Measurements from ENCODE around the gene C4orf54. TPM values are rescaled to one million over a fixed set of nuclear protein-coding genes. Genes with fewer than 3 reads are reported as not detected.

The C4orf54 gene
- total RNA-seq: not detected
- long read RNA-seq: 0 reads

DNA sequence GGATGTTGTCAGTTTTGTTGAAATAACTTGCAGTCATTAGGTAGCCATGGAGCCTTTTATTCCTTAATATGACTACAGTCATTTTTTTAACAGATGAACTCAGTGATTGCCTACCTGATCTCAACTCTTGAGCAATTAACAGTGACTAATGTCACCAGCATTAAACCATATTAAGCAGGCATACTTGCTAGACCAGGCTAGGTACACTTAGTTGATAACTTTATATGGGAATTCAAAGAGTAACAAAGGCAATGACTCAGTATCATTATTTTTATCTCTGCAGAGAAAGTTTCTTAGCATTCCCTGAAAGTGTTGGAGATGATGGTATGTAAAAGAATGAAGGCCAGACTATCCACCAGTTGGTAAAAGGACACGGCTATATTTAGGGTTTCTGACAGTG lies at the start of gene C4orf54:
C4orf54 (minus strand) TSS at position 31 of the 400 bp plus-strand sequence. CDS start 3,180 bp downstream, outside the sequence.
- DNase-seq (ENCODE audit: low spot score): no peak

DNA sequence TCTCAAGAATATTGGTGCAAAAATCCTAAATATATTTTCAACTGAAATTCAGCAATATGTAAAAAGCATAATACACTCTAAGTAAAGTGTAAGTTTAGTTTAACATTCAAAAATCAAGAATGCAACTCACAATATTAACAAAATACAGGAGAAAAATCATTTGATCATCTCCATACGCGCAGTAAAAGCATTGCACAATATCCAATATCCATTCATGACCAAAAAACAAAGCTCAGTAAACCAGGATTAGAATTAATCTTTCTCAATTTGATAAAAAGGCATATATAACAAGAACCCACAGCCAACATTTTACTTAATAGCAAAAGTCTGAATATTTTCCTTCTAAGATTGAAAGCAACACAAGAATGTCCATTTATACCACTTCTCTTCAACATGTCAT lies 48.3 kb upstream of the C4orf54 start:
- DNase-seq (ENCODE audit: low spot score): no peak

DNA sequence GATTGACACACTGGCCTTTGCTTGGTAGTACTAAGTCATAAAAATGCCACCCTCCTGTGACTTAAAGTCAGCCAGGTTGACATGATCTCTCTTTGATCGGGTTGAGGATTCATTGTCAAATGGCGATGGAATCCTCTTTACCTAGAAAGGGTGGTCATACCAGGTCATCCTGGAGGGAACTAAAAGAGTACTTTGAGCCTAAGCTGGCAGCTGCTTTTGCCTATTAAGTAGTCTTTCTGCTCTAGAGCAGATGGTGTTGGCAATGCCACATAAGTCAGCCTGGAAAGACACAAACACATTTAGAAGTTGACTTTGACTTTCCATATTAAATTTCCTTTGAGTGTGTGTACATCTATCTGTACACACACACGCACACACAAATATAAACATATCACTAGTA lies 39.2 kb upstream of the C4orf54 start:
- no peak for DNase-seq (ENCODE audit: low spot score)

DNA sequence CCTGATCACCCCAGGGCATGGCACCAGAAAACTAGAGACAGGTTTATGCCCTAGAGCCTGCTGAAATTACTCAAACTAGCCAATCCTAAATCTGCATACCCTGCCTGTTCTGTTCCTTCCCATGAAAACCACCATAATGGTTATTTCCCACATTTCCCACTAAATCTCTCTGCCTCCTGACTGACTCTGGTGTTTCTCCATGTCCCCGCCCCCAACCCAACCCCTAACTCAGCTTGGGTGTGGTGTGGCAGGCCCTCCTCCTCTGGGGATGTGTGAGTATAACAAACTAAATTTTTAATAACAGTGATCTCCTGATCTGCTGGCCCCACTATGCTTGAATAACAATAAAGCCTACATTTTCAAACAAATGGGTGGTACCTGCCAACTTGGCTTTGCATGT lies 35.5 kb upstream of the C4orf54 start:
- DNase-seq (ENCODE audit: low spot score): no peak

DNA sequence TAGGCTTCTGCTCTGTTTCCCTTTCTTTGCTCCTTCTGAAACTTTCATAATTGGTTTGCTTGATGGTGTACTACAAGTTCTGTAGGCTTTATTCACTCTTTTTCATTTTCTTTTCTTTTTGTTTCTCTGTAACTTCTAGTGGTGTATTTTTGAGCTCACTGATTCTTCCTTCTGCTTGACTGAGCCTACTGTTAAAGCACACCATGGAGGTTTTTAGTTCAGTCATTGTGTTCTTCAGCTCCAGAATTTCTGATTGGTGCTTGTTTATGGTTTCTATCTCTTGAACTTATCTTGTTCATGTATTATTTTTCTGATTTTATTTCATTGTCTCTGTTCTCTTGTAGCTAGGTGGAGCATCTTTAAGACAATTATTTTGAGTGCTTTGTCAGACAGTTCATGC lies 33.4 kb upstream of the C4orf54 start:
- DNase-seq (ENCODE audit: low spot score): no peak

DNA sequence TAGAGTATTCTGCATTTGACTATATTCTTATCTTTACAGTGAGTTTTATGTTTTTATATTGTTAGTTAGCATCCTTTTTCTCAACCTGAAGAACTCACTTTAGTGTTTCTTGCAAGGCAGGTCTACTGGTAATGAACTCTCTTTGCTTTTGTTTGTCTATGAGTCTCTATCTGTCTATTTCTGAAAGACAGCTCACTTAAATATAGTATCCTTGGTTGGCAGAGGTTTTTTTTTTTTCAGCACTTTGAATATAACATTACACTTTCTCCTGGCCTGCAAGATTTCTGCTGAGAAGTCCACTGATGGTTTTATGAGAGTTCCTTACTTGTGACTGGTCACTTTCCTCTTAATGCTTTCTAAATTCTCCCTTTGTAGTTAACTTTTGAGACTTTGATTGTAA lies 32.8 kb upstream of the C4orf54 start:
- DNase-seq (ENCODE audit: low spot score): no peak

DNA sequence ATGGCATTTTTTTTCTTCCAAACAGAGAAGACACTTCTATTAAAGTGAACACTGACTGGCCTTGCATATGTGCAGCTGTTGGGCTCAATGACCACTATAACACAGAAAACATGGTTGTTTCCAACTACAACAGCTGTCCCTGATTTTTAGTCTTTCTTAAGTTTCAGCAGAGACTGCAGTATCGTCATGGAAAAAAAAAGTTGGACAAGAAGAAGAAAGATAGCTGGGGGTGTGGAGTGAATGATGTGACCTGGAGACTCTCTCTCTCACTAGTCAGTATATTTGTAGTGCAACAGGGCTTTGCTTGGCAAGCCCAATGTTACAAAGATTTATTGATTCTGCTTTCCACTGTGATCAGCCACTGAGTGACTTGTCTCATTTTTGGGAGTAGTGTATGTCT lies 29.5 kb upstream of the C4orf54 start:
- DNase-seq (ENCODE audit: low spot score): no peak

DNA sequence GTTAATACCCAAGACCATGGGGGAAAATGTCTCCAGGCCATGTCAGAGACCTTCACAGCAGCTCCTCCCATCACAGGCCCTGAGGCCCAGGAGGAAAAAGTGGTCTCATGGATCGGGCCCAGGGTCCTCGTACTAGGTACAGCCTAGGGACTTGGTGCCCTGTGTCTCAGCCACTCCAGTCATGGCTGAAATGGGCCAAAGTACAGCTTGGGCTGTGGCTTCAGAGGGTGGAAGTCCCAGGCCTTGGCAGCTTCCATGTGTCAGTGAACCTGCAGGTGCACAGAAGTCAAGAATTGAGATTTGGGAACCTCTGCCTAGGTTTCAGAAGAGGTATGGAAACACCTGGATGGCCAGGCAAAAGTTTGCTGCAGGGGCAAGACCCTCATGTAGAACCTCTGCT lies 27.6 kb upstream of the C4orf54 start:
- no peak for DNase-seq (ENCODE audit: low spot score)

DNA sequence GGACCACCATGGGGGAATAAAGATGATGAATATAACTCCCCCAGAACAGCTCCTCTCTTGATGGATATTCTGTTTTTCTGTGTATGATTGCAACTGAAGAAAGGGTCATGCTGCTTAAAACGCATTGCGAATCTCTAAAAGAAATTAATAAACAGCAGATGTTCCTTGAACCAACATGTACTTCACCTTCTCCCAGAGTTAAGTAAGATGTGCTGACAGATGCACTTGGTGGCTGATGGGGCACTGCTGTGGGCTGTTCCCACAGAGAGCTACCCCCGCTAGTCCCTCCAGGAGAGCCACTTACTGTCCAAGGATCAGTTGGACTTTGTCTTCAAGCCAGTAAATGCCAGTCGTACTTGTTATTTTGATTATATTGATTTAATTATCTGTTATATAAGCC lies 26.3 kb upstream of the C4orf54 start:
- DNase-seq (ENCODE audit: low spot score): no peak

DNA sequence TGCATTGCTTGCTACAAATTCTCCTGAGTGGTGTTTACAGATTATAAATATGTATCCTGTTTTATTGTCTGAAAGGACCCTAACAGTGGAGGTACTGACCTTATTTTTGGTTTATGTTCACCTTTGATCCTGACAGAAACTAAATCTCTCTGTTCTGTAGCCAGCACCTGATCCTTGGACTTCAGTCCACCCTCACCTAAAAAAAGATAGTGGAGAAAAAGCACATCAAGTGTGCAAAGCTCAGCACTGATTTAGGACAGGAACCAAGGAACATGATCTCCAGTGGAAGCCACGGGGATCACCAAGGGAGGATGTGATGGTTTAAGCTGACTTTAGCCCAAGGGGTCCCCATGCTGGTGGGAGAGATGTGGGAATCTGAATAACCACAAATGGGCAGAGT lies 22.3 kb upstream of the C4orf54 start:
- no peak for DNase-seq (ENCODE audit: low spot score)

DNA sequence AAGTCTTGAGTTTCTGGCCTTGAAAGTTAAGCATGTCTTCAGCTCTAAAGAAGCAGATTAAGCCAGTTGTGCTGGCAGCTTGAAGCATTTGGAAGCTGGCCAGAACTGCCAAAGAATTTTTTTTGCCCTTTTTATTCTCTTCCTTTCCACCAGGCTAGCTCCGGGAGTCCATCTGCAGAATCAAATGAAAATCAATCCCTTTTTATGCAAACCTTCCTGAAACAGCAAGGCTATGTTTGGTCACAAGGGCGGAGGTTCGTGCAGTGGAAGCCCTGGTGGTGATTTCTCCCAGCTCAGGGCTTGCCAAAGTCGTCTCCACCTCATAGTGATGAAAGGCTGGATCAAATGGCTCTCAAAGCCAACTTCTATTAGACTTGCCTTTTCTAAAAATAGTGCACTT lies 21.6 kb upstream of the C4orf54 start:
- DNase-seq (ENCODE audit: low spot score): no peak

DNA sequence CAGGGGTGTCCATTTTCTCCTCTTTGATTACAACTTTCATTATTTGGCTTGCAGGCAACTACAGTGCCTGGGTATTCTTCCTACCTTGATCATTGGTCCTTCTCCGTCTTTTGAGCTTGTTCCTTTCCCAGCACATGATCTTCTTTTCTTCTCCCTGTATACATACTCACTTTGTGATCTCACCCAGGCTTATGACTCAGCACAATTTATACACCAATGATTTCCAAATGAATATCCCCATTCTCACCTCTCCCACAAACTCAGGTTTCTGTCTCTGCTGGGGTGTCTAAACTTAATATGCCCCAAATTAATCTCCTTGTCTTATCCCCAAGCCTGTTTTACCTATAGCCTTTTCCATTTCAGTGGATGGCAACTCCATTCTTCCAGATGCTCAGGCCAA lies 19.5 kb upstream of the C4orf54 start:
- DNase-seq (ENCODE audit: low spot score): no peak

DNA sequence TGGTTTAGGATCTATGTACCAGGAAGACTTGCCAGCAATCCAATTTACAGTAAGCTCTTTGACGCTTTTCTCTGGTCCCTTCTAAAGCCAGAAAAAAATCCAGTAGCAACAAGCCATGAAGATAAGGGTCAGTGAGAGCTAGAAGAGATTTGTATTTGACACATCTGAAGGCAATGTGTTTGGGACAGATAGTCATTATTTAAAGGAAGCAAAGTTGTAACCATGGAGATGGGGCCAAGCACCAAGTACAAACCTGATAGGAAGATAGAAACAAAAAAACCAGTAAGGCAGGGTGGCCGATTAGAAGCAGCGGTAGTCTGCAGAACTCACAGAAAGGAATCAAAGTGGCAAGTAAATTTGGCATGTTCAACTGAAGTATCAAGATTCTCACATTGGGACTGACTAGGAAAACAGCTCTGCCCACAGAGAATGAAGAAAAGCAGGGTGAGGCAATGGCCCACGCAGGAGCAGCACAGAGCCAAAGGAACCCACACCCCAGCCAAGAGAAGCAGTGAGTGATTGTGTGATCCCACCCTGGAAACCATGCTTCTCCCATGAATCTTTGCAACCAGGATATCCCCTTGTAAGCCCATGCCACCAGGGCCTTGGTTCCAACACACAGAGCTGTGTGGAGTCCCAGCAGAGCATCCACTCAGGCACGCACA lies 12.9 kb upstream of the C4orf54 start:
- no peak for DNase-seq (ENCODE audit: low spot score)

DNA sequence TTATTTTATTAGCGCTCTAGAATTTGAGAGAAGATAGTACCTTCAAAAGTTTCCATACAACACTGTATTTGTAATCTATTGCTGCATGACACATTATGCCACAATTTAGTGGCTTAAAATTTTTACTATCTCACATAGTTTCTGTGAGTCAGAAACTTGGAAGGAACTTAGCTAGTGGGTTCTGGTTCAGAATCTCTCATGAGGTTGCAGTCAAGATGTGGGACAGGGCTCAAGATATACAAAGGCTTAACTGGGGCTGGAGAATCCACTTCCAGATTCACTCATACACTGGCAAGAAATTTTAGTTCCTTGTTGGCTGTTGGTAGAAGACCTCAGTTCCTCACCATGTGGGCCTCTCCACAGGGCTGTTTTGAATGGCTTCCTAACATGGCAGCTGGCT lies 11.5 kb upstream of the C4orf54 start:
- DNase-seq (ENCODE audit: low spot score): no peak

DNA sequence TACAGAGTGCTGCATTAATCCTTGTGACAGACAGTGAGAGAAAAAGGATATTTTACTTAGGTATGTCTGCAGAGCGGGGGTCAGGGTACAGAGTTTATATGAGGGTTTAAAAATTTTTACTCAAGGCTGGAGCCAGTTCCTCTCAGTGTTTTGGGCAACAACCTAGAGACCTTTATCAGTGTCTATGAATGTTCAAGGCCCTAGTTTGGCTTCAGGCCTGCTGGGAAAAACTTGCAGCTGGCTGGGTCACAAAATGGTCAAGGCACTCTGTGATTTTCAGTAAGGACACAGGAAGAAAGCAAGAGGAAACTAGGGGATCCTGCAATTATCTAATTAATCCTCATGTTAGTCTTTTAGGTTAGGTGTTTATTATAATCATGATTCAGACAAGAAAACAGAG lies 10.8 kb upstream of the C4orf54 start:
- DNase-seq (ENCODE audit: low spot score): no peak

DNA sequence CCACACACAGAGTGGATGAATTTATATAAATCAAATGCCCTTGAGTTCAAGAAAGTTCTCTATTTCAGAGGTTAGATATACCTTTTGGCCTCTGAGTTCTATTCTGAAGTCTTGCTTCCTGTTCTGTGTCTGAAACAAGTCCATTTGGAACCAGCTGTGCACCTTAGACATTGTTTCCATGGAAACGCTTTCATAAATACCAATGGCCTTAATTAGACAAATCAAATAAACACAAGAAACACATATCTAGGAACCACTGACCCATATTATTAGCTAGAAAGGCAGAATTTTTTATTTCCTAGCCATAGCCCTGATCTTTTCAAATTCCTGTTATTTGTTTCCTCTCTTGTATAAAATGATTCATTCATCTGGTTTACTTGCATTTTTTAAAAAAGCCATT lies 8.4 kb upstream of the C4orf54 start:
- no peak for DNase-seq (ENCODE audit: low spot score)

DNA sequence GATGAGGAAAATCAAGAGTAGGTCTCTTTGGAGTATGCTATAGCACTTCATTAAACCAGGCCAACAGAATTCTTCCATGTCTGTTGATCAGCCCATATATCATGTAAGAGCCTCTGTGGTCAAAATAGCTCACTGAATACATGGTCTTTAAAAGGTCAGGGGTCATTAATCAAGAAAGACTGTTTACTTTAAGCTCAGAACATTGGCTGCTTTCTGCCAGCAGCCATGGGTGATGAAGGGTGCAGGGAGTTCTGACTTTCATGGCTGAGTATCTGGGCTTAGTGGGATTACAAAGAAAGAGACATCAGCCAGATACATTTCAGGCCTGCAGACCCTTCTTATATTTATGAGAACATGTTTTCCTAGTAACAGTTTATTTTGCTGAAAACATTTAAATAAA lies 7.1 kb upstream of the C4orf54 start:
- DNase-seq (ENCODE audit: low spot score): no peak

DNA sequence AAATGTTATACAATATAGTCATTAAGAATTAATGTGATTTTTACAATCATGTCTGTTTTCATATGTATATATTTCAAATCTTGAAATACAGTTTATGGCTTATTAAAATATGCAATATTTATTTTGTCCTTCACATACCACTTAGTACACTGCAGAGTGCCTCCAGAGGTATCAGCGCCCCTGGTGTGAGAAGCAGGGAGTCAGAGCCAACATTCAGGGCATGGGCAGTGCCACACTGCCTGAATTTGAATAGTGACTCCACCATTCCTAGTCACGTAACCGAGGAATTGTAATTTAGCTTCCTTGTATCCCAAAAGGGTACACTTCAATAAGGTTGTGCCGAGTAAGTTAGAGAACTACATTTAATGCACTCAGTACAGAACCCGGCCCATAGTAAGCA lies 4.3 kb upstream of the C4orf54 start:
- DNase-seq (ENCODE audit: low spot score): no peak

DNA sequence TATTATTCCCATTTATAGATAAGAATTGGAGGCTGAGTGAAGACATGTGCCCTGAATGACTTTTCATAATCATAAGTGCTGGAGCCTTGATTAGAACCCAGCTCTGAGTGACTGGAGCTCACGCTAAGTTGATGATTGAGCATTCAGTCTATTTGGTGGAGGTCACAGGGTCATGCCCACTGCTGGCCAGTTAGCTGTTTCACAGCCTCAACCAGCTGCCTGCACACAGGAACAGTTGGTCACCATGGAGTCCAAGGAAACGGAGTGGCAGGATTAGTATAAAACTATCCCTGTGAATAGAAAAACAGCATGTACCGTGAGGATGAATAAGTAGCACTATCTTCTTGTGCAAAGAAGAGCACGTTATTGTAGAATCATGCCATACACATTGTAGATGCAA lies 1.0 kb upstream of the C4orf54 start:
- no peak for DNase-seq (ENCODE audit: low spot score)

DNA sequence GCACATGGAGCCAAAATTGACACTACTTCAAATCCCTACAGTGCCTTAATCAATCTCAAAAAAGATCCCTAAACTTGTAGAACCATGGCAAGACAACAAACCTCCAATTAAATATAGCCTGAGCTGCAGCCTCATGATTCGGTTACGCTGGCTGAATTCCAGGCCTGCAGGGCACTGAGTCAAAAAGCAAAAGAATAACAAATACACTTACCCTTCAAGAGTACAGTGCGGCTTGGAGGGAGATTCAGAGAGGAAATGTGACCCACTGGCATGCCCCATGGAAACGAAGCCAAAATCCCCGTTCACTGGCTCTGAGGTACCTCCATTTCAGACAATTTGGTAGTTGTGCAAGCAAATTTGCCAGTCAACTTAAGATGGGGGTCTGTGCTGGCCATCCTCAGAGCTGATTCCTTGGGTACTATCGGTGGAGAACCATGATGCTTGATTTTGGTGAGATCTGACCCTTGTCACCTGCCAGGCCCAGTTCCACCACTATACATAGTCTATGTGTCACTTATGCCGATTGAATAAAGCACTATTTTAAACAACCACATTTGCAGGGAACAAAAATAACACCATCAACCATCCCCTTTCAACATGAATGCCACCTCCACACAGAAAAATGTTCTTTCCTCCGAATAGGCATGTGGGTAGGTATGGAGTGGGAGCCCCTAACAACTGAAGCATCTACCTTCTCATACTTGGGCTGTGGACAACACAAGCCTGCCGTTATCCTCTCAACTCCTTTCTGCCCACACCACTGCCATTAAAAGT lies 2.1 kb downstream of the C4orf54 start:
- no peak for DNase-seq (ENCODE audit: low spot score)

DNA sequence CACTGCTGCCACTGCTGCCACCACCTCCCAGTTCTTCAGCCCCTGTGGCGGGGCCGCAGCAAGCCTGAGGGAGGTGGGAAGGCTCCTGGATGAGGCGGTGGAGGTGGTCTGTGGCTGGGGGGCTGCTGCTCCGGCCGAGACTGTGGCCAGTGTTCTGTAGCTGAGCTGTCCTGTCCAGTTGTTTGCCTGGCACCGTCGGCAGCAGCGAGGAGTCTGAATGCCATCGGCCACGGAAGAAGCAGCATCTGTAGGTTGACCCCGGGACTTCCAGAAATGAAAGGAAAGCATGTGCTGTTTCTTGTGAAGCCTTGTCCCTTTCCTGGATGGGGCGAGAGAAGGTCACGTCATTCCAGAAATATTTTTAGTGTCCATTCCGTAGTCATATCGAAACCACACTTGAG lies 3.3 kb downstream of the C4orf54 start:
- DNase-seq (ENCODE audit: low spot score): no peak

DNA sequence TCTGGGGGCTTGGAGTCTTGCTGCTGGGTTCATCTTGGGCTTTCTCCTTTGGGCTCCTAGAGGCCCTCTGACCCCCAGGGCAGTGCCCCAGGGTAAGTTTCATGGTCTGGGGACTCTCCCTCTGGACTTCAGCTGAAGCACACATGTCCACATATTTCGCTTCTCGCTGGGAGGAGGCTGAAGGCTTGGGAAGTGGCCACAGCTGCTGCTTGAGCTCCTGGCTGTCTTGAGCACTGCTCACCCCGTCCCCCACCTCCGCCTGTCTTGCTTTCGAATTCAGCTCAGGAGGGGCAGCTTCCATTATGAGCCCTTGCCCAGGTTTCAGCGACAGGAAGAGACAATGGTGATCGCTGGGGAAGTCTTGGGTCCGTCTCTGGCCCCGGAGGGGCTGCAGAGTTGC lies 3.7 kb downstream of the C4orf54 start:
- DNase-seq (ENCODE audit: low spot score): no peak
